Type B pancreatic cell (in vitro differentiated cells): Measurements from ENCODE around the gene LTV1. TPM values are rescaled to one million over a fixed set of nuclear protein-coding genes. Genes with fewer than 3 reads are reported as not detected.

Experiments
- DNase-seq: peaks from one replicate; pipeline ENCODE4 v3.0.0; 2021; ENCODE audit warnings: mixed read lengths; ENCODE audit not compliant: unreplicated experiment; ENCODE audit errors: extremely low spot score
- H3K27ac Mint-ChIP-seq: 2 replicates; pipeline ENCODE4 v1.8.0; 2021; ENCODE audit warnings: mild to moderate bottlenecking, mixed read lengths
- H3K27me3 Mint-ChIP-seq: 2 replicates; pipeline ENCODE4 v1.8.0; 2021; ENCODE audit warnings: mixed read lengths
- H3K36me3 Mint-ChIP-seq: 2 replicates; pipeline ENCODE4 v1.8.0; 2021; ENCODE audit warnings: mixed read lengths
- H3K4me1 Mint-ChIP-seq: one replicate; pipeline ENCODE4 v1.8.0; 2021; ENCODE audit warnings: mixed read lengths; ENCODE audit not compliant: unreplicated experiment
- H3K4me3 Mint-ChIP-seq: 2 replicates; pipeline ENCODE4 v1.8.0; 2021; ENCODE audit warnings: mild to moderate bottlenecking, mixed read lengths
- H3K9me3 Mint-ChIP-seq: 2 replicates; pipeline ENCODE4 v1.8.0; 2021; ENCODE audit warnings: mixed read lengths
- CTCF ChIP-seq: fragments of 200-600 bp; sonication (generic); conservative IDR thresholded peaks from 2 replicates; pipeline ENCODE4 v1.5.0; 2021; ENCODE audit warnings: antibody characterized with exemption, mild to moderate bottlenecking
- total RNA-seq: library from RNA; stranded (reverse); gene quantifications from 2 replicates; pipeline ENCODE4 v1.2.1, GENCODE V29; 2021; ENCODE audit warnings: low replicate concordance

The LTV1 gene
- total RNA-seq, 1 donor from 2014 or later, result 24.2 TPM

DNA sequence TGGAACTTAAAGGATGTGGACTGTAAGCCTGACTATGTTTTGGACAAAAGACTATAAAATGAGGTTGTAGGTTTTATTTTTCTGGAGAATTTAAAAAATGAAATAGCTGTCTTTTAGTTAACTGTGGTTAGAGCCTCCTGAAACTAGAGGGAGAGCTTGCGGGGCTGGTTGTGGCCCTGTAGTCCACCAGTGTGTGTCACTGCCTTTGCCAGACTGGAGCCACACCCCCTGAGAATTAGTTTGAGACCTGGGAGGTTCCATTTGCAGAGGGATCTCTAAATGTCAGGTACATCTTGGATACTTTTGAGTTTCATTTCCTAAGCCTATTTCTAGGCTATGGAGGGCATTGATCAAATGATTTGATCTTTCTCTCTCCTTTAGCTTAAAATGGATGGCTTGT, 42.0 kb downstream of the LTV1 start:
- H3K36me3 Mint-ChIP-seq, result no peaks in the 10 kb centered on the region
- no peak overlapping the region for H3K4me3 Mint-ChIP-seq
- no peaks in the 10 kb centered on the region for H3K27me3 Mint-ChIP-seq
- TF ChIP-seq CTCF, result no peak
- no peak overlapping the region for H3K27ac Mint-ChIP-seq
- peaks cover 10% of the 10 kb centered on the region for H3K4me1 Mint-ChIP-seq
- DNase-seq, result no peak
- H3K9me3 Mint-ChIP-seq, result no peaks in the 10 kb centered on the region

- Mint-ChIP-seq H3K9me3 (no peaks in the 10 kb centered on the region), H3K27ac (no peak overlapping the region), H3K4me3 (no peak overlapping the region), H3K4me1 (peaks cover 18% of the 10 kb centered on the region), H3K36me3 (no peaks in the 10 kb centered on the region), H3K27me3 (no peaks in the 10 kb centered on the region)
- no peak for TF ChIP-seq CTCF
- no peak for DNase-seq
Measured at GRCh38 chr6:143894655-143895054, 51.5 kb downstream of the LTV1 start.

- H3K27ac Mint-ChIP-seq, result peak overlapping the region; percentile 99
- no peaks in the 10 kb centered on the region for H3K9me3 Mint-ChIP-seq
- no peaks in the 10 kb centered on the region for H3K27me3 Mint-ChIP-seq
- peak overlapping the region; percentile 44 for H3K4me3 Mint-ChIP-seq
- H3K36me3 Mint-ChIP-seq, result no peaks in the 10 kb centered on the region
- peaks cover 18% of the 10 kb centered on the region for H3K4me1 Mint-ChIP-seq
- DNase-seq, result no peak
- no peak for TF ChIP-seq CTCF
Measured at GRCh38 chr6:143896126-143896860, 53.2 kb downstream of the LTV1 start.

GRCh38 chr6:143900358-143900757, 57.2 kb downstream of the LTV1 start:
- Mint-ChIP-seq H3K4me1 (peaks cover 18% of the 10 kb centered on the region), H3K4me3 (no peak overlapping the region), H3K36me3 (no peaks in the 10 kb centered on the region), H3K27ac (no peak overlapping the region), H3K9me3 (no peaks in the 10 kb centered on the region), H3K27me3 (no peaks in the 10 kb centered on the region)
- no peak for TF ChIP-seq CTCF
- no peak for DNase-seq

DNA sequence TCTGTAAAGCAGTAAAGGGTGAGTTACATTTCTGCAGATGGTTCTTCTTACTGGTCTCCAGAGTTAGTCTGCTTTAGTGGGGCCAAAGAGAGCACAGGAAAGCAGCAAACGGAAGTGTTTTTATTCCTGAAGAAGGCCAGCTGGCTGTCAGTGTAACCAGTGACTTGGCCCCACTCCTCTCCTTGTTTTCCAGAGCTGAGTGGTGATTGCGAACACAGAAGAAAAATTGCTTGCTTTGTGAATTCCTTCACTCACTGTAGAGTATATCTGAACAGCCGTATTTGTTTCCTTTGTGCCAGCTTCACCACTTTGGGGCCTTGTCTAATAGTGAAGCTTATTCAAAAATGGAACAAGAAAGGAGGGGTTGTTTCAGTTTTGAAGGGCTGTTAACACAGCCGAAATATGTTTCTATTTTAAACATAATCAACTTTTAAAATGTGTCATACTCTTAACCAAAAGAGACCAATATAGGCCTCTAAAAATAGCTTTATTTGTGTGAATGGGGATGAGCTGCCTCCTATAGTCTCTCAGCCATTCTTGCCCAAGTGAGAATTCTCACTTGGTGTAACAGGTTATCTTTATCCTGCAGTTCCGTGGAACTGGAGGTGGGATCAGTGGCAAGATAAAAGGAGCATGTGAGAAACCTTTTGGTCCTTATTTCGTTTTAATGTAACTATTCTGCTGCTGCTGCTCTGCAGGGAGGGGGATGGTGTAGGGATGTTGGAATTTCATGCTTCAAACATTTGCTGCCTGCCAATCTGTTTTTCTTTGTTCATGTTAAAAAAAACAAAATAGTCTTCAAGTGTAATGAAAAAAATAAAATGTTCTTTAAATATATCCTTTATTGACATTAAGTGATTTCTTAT, 59.0 kb downstream of the LTV1 start:
- Mint-ChIP-seq H3K4me1 (peaks cover 6% of the 10 kb centered on the region), H3K4me3 (no peak overlapping the region), H3K9me3 (no peaks in the 10 kb centered on the region), H3K36me3 (no peaks in the 10 kb centered on the region), H3K27me3 (no peaks in the 10 kb centered on the region), H3K27ac (no peak overlapping the region)
- no peak for TF ChIP-seq CTCF
- DNase-seq, result no peak
